ENCODE measurements around the gene SUSD2.

DNA sequence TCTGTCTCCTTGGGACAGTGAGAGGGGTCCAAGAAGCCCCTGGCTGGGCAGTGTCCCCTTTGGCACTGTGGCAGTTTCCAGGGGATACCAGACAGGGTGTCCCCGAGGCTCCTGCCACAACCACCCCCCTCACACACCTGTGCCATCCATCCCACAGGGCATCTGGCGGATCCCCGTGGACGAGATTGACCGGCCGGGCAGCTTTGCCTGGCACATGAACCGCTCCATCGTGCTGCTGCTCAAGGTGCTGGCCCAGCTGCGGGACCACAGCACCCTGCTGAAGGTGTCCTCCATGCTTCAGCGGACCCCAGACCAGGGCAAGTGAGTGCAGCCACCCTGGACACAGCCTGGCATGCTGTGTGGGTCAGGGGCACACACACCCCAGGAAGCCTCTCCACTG, 17.0 kb upstream of the SUSD2 start:
- TF ChIP-seq JUND (IDR thresholded peaks at IDR 0.05) (no peak), CTCF (IDR thresholded peaks at IDR 0.05) (no peak), SIN3A (IDR thresholded peaks at IDR 0.05; ENCODE audit: borderline replicate concordance, low read depth, low read length) (no peak), NRF1 (IDR thresholded peaks at IDR 0.05; ENCODE audit: low read depth, low read length) (no peak), IRF3 (IDR thresholded peaks at IDR 0.05; ENCODE audit: low read depth, low read length) (no peak), YY1 (IDR thresholded peaks at IDR 0.05; ENCODE audit: low read depth) (no peak), EZH2phosphoT487 (IDR thresholded peaks at IDR 0.05; ENCODE audit: borderline replicate concordance, low read depth) (no peak), RFX5 (IDR thresholded peaks at IDR 0.05; ENCODE audit: low read length) (no peak)

All from SK-N-SH (cell line).